Endothelial cell of umbilical vein (primary cell): ENCODE measurements around the gene GALT. TPM values are rescaled to one million over a fixed set of nuclear protein-coding genes. Genes with fewer than 3 reads are reported as not detected.

Experiments used
- BruUV-seq: library from RNA; stranded (reverse); fragments of 400-500 nt; replicated peaks from 2 replicates; lab custom pipeline; 2021; lab: Mats Ljungman, UMichigan
- CTCF ChIA-PET: fragments of 300-600, 350-600 bp; sonication (Branson Sonifier 250); formaldehyde crosslinking; loops from one replicate; lab custom pipeline; 2021; ENCODE audit warnings: antibody characterized with exemption, inconsistent platforms; lab: Charles Lee
- POLR2A ChIA-PET: fragments of 300-600, 350-600 bp; sonication (Branson Sonifier 250); formaldehyde crosslinking; loops from one replicate; lab custom pipeline; 2021; ENCODE audit warnings: antibody characterized with exemption, inconsistent platforms; lab: Charles Lee
- DNase-seq: peaks from one replicate; pipeline ENCODE4 v3.0.0-alpha.2; 2011; ENCODE audit warnings: low read depth, low spot score
- FAIRE-seq: peaks from 2 replicates; lab custom pipeline; 2011; peaks lifted over from hg19 to GRCh38; lab: Jason Lieb, UNC
- H2AFZ ChIP-seq: 2 replicates; pipeline ENCODE4 v1.6.0; 2012; ENCODE audit warnings: low read depth, low read length, control low read depth, inconsistent platforms
- H3K27ac ChIP-seq: 2 replicates; pipeline ENCODE4 v1.5.1; 2011; ENCODE audit warnings: low read depth, mild to moderate bottlenecking, control low read depth, low read length, moderate library complexity; ENCODE audit not compliant: insufficient read depth
- H3K27me3 ChIP-seq, 2 experiments: 2 replicates each; pipeline versions ENCODE4 v1.6.0 to v1.6.1; 2011; ENCODE audit warnings: low read length in 2 of 2, mixed read lengths in 1 of 2; ENCODE audit not compliant: control insufficient read depth in 2 of 2, insufficient read depth in 2 of 2
- H3K36me3 ChIP-seq, 2 experiments: 2 replicates in 1 of 2; 3 replicates in 1 of 2; pipeline ENCODE4 v1.5.1; 2011; ENCODE audit warnings: low read length in 2 of 2, mild to moderate bottlenecking in 1 of 2, moderate library complexity in 1 of 2; ENCODE audit not compliant: control insufficient read depth in 2 of 2, insufficient read depth in 2 of 2; ENCODE audit errors: extremely low read depth in 1 of 2
- H3K4me1 ChIP-seq: 3 replicates; pipeline ENCODE4 v1.5.1; 2011; ENCODE audit warnings: mild to moderate bottlenecking, low read length; ENCODE audit not compliant: control insufficient read depth, insufficient read depth; ENCODE audit errors: extremely low read depth
- H3K4me2 ChIP-seq: 2 replicates; pipeline ENCODE4 v1.6.1; 2011; ENCODE audit warnings: low read length, control low read depth, mixed read lengths; ENCODE audit not compliant: insufficient read depth
- H3K4me3 ChIP-seq, 3 experiments: fragments of 200-600 bp in 1 of 3; sonication (generic), shearing (Covaris generic) in 1 of 3; replicated peaks in 1 of 3; 2 replicates each; pipeline ENCODE4 v1.5.1; 2011 to 2016; ENCODE audit warnings: control low read depth in 3 of 3, low read length in 3 of 3, mild to moderate bottlenecking in 2 of 3, inconsistent platforms in 1 of 3, low read depth in 1 of 3, moderate library complexity in 1 of 3; ENCODE audit not compliant: insufficient read depth in 1 of 3
- H3K79me2 ChIP-seq: 2 replicates; pipeline ENCODE4 v1.6.0; 2012; ENCODE audit warnings: low read length, inconsistent platforms; ENCODE audit not compliant: control insufficient read depth, insufficient read depth
- H3K9ac ChIP-seq: replicated peaks from 2 replicates; pipeline ENCODE3; 2011; ENCODE audit warnings: low read length, control low read depth; ENCODE audit not compliant: insufficient read depth; ENCODE audit errors: extremely low read depth
- H3K9me1 ChIP-seq: replicated peaks from 3 replicates; pipeline ENCODE4 v1.6.0; 2011; ENCODE audit warnings: mild to moderate bottlenecking, low read length; ENCODE audit not compliant: control insufficient read depth, insufficient read depth; ENCODE audit errors: extremely low read depth
- H3K9me3 ChIP-seq: replicated peaks from 2 replicates; pipeline ENCODE4 v1.5.1; 2012; ENCODE audit warnings: low read length, inconsistent platforms; ENCODE audit not compliant: control insufficient read depth, insufficient read depth
- H4K20me1 ChIP-seq: replicated peaks from 2 replicates; pipeline ENCODE3; 2011; ENCODE audit warnings: mild to moderate bottlenecking, low read length; ENCODE audit not compliant: control insufficient read depth, insufficient read depth; ENCODE audit errors: extremely low read depth
- EZH2 ChIP-seq: IDR thresholded peaks from 2 replicates; pipeline ENCODE4 v1.6.1; 2012; ENCODE audit warnings: borderline replicate concordance, low read depth, mild to moderate bottlenecking, moderate library complexity, low read length, inconsistent platforms; ENCODE audit not compliant: severe bottlenecking
- FOS ChIP-seq: IDR thresholded peaks from 2 replicates; pipeline ENCODE4 v1.6.1; 2011; ENCODE audit warnings: mild to moderate bottlenecking, low read length, moderate library complexity, borderline replicate concordance; ENCODE audit not compliant: insufficient read depth
- GATA2 ChIP-seq: IDR thresholded peaks from 2 replicates; pipeline ENCODE4 v1.7.0; 2011; ENCODE audit warnings: low read depth, mild to moderate bottlenecking, moderate library complexity, mixed read lengths, low read length; ENCODE audit not compliant: insufficient read length, insufficient read depth
- JUN ChIP-seq: IDR thresholded peaks from 2 replicates; pipeline ENCODE4 v1.6.1; 2011; ENCODE audit warnings: borderline replicate concordance, low read depth; ENCODE audit not compliant: insufficient read length, insufficient read depth
- MYC ChIP-seq: IDR thresholded peaks from one replicate; pipeline ENCODE4 v1.6.1; 2011; ENCODE audit warnings: mild to moderate bottlenecking, low read depth, low read length
- POLR2A ChIP-seq: IDR thresholded peaks from 2 replicates; pipeline ENCODE4 v1.6.1; 2012; ENCODE audit warnings: low read depth, mild to moderate bottlenecking, control low read depth, low read length
- POLR2AphosphoS5 ChIP-seq: IDR thresholded peaks from 2 replicates; pipeline ENCODE4 v1.6.1; 2012; ENCODE audit warnings: low read depth, mild to moderate bottlenecking, control low read depth, low read length, moderate library complexity; ENCODE audit not compliant: insufficient read depth
- dilution Hi-C: fragments of 300-500 bp; cut with MboI; formaldehyde crosslinking; loops from one replicate; pipeline ENCODE4 v1.15.0; 2019; ENCODE audit warnings: low sequenced_read_pairs; ENCODE audit not compliant: extremely low pct_ligation_motif_present
- intact Hi-C: fragments of 100-400 bp; cut with micrococcal nuclease; formaldehyde crosslinking; loops from one replicate; pipeline ENCODE4 v1.10.0; 2022
- polyA plus RNA-seq, 4 experiments: library from polyadenylated mRNA; depleted of rRNA in 3 of 4; stranded (reverse) in 3 of 4; unstranded in 1 of 4; fragments of >200 nt; gene quantifications; 2 replicates each; pipeline versions ENCODE4 v1.2.1 to v1.2.3, GENCODE V29; 2011 to 2012; ENCODE audit warnings: missing spikeins in 1 of 4
- total RNA-seq: library from RNA; stranded (reverse); gene quantifications from 2 replicates; pipeline ENCODE4 v1.2.3, GENCODE V29; 2021
- TF ChIP-seq, protein P1 (sequence below), 2 donors: IDR thresholded peaks; 1 replicate in 1 of 2; 2 replicates in 1 of 2; pipeline ENCODE4 v1.5.1; 2011; ENCODE audit warnings: low read length in 2 of 2, mild to moderate bottlenecking in 2 of 2, moderate library complexity in 2 of 2, control low read depth in 1 of 2, inconsistent platforms in 1 of 2, low read depth in 1 of 2; ENCODE audit not compliant: insufficient read depth in 1 of 2; ENCODE audit errors: extremely low read depth in 1 of 2
- TF ChIP-seq, protein P2 (sequence below): IDR thresholded peaks from 2 replicates; pipeline ENCODE4 v1.6.1; 2011; ENCODE audit not compliant: insufficient read depth, insufficient read length

The GALT gene
- total and polyA plus RNA-seq, 2 donors (not counting 3 experiments of a cell fraction or from before 2014, with no cell fraction given) = 36.6 to 58.5 TPM

- BruUV-seq = no TSS peak
- Histone ChIP-seq H3K4me3 (no peak overlapping the region), H3K9ac (no peak overlapping the region), H3K79me2 (no peaks in the 10 kb centered on the region), H3K4me1 (no peaks in the 10 kb centered on the region), H3K9me3 (no peaks in the 10 kb centered on the region), H4K20me1 (no peaks in the 10 kb centered on the region), H2AFZ (no peak overlapping the region), H3K4me2 (no peak overlapping the region), H3K27me3 (no peaks in the 10 kb centered on the region), H3K36me3 (no peaks in the 10 kb centered on the region), H3K27ac (no peak overlapping the region), H3K9me1 (no peaks in the 10 kb centered on the region)
- intact Hi-C loops = loop anchor here (1.0 to 10.0 kb wide), 3 partner anchors 11 to 309 kb away; partner anchors contain the start of gene DNAJB5
- dilution Hi-C loops = no loop called here
- no peak for FAIRE-seq
- no peak for DNase-seq
- no peak for TF ChIP-seq MYC
- no peak for TF ChIP-seq POLR2A
- TF ChIP-seq, protein P1, sequence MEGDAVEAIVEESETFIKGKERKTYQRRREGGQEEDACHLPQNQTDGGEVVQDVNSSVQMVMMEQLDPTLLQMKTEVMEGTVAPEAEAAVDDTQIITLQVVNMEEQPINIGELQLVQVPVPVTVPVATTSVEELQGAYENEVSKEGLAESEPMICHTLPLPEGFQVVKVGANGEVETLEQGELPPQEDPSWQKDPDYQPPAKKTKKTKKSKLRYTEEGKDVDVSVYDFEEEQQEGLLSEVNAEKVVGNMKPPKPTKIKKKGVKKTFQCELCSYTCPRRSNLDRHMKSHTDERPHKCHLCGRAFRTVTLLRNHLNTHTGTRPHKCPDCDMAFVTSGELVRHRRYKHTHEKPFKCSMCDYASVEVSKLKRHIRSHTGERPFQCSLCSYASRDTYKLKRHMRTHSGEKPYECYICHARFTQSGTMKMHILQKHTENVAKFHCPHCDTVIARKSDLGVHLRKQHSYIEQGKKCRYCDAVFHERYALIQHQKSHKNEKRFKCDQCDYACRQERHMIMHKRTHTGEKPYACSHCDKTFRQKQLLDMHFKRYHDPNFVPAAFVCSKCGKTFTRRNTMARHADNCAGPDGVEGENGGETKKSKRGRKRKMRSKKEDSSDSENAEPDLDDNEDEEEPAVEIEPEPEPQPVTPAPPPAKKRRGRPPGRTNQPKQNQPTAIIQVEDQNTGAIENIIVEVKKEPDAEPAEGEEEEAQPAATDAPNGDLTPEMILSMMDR (IDR thresholded peaks at IDR 0.05; ENCODE audit: extremely low read depth in 1 of 2, insufficient read depth in 1 of 2, low read depth in 1 of 2, low read length in 2 of 2) = no peak
- TF ChIP-seq FOS = no peak
- TF ChIP-seq EZH2 = no peak
- TF ChIP-seq, protein P2, sequence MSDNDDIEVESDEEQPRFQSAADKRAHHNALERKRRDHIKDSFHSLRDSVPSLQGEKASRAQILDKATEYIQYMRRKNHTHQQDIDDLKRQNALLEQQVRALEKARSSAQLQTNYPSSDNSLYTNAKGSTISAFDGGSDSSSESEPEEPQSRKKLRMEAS = no peak
- TF ChIP-seq POLR2AphosphoS5 = no peak
- TF ChIP-seq GATA2 = no peak
- no peak for TF ChIP-seq JUN
- POLR2A ChIA-PET = no interaction called here
- CTCF ChIA-PET = interaction anchor here (1.1 to 6.2 kb wide), 5 partner anchors 10 to 309 kb away, joined by 3 to 92 read pairs (median 4); no protein-coding TSS in a partner anchor
Observed at GRCh38 chr9:34675869-34676268, 29.4 kb downstream of the GALT start.
